Activated B cell treated with CpG ODN at 0.5 μM for 24 hours (primary cell): ENCODE data around the gene GMEB1. TPM values are rescaled to one million over a fixed set of nuclear protein-coding genes. Genes with fewer than 3 reads are reported as not detected.

ENCODE experiments used
- ATAC-seq: fragments of 200-7000 bp; cut with Tn5 transposase; one replicate; pipeline ENCODE4 v1.10.0; 2021; ENCODE audit warnings: low read depth, mild to moderate bottlenecking, moderate library complexity
- CTCF ChIA-PET: fragments of 350-600 bp; sonication (Branson Sonifier 250); formaldehyde crosslinking; loops from one replicate; lab custom pipeline; 2021; ENCODE audit warnings: antibody characterized with exemption; lab: Charles Lee
- POLR2A ChIA-PET: fragments of 350-600 bp; sonication (Branson Sonifier 250); formaldehyde crosslinking; loops from one replicate; lab custom pipeline; 2021; ENCODE audit warnings: antibody characterized with exemption; lab: Charles Lee
- DNase-seq: peaks from one replicate; pipeline ENCODE4 v3.0.0; 2022
- H3K27ac Mint-ChIP-seq: one replicate; pipeline ENCODE4 v1.8.0; 2020; ENCODE audit warnings: mixed read lengths
- H3K27me3 Mint-ChIP-seq: one replicate; pipeline ENCODE4 v1.8.0; 2021; ENCODE audit warnings: mixed read lengths
- H3K36me3 Mint-ChIP-seq: one replicate; pipeline ENCODE4 v1.8.0; 2021; ENCODE audit warnings: low read depth, mixed read lengths
- H3K4me1 Mint-ChIP-seq: one replicate; pipeline ENCODE4 v1.8.0; 2021; ENCODE audit warnings: mixed read lengths
- H3K4me3 Mint-ChIP-seq: one replicate; pipeline ENCODE4 v1.8.0; 2020; ENCODE audit warnings: mild to moderate bottlenecking, mixed read lengths
- H3K9me3 Mint-ChIP-seq: one replicate; pipeline ENCODE4 v1.8.0; 2020; ENCODE audit warnings: mixed read lengths
- intact Hi-C: fragments of 100-400 bp; cut with micrococcal nuclease; formaldehyde crosslinking; loops from one replicate; pipeline ENCODE4 v1.15.1; 2024
- total RNA-seq: library from RNA; stranded (reverse); gene quantifications from 2 replicates; pipeline ENCODE4 v1.2.3, GENCODE V29; 2022
- TF ChIP-seq, protein P1 (sequence below): fragments of 200-600 bp; IDR thresholded peaks from one replicate; pipeline ENCODE4 v1.8.0; 2022; ENCODE audit warnings: antibody characterized with exemption, mild to moderate bottlenecking

Gene GMEB1
- total RNA-seq, 1 donor from 2014 or later, result 27.4 TPM

DNA sequence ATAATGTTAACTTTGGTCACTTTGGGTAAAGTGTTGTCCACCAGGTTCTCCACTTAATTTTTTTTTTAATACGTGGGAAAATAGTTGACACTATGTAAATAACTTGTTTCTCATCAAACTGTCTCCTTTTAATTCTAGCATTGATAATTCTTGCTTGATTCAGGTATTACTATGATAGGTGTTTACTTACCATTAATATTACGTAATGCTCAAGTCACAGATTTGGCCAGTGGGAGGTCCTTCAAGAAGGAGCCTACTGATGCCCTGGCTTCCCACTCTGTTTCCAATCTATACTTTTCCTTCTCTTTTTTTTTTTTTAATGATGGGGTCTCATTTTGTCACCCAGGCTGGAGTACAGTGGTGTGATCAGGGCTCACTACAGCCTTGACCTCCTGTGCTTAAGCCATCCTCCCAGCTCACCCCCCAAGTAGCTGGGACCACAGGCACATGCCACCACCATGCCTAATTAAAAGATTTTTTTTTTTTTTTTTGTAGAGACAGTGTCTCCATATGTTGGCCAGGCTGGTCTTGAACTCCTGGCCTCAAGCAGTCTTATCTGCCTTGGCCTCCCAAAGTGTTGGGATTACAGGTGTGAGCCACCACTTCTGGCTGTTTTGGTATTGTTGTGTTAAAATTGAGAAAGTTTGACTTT, 98.1 kb downstream of the GMEB1 start:
- intact Hi-C loops, result no loop called here
- Mint-ChIP-seq H3K27ac (no peak overlapping the region), H3K4me1 (peaks cover 22% of the 10 kb centered on the region), H3K27me3 (no peaks in the 10 kb centered on the region), H3K9me3 (no peaks in the 10 kb centered on the region), H3K36me3 (peaks cover 53% of the 10 kb centered on the region), H3K4me3 (no peak overlapping the region)
- TF ChIP-seq, protein P1, sequence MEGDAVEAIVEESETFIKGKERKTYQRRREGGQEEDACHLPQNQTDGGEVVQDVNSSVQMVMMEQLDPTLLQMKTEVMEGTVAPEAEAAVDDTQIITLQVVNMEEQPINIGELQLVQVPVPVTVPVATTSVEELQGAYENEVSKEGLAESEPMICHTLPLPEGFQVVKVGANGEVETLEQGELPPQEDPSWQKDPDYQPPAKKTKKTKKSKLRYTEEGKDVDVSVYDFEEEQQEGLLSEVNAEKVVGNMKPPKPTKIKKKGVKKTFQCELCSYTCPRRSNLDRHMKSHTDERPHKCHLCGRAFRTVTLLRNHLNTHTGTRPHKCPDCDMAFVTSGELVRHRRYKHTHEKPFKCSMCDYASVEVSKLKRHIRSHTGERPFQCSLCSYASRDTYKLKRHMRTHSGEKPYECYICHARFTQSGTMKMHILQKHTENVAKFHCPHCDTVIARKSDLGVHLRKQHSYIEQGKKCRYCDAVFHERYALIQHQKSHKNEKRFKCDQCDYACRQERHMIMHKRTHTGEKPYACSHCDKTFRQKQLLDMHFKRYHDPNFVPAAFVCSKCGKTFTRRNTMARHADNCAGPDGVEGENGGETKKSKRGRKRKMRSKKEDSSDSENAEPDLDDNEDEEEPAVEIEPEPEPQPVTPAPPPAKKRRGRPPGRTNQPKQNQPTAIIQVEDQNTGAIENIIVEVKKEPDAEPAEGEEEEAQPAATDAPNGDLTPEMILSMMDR, result no peak
- ChIA-PET CTCF (no interaction called here), POLR2A (no interaction called here)
- ATAC-seq (no peak), DNase-seq (no peak)

Other genes starting within 250 kb of the GMEB1 start
- 45.2 and 47.5 TPM in 2 replicates for gene RCC1, start 162.7 kb upstream of the GMEB1 start, total RNA-seq
- gene TRNAU1AP, start 115.7 kb upstream of the GMEB1 start, total RNA-seq, result 36.9 and 42.0 TPM in 2 replicates
- 0.20 and 0.29 TPM in 2 replicates for gene RAB42, start 76.5 kb upstream of the GMEB1 start, total RNA-seq
- 17.1 and 18.5 TPM in 2 replicates for gene TAF12, start 25.7 kb upstream of the GMEB1 start, total RNA-seq
- not detected in 2 replicates for gene RNU11, start 20.2 kb upstream of the GMEB1 start, total RNA-seq
- 70.6 and 81.2 TPM in 2 replicates for gene YTHDF2, start 68.2 kb downstream of the GMEB1 start, total RNA-seq
- gene OPRD1, start 143.4 kb downstream of the GMEB1 start, total RNA-seq, result not detected in 2 replicates
- 73.8 and 74.0 TPM in 2 replicates for gene EPB41, start 245.8 kb downstream of the GMEB1 start, total RNA-seq